Hepatocyte (in vitro differentiated cells): ENCODE results near the gene PCDH10.

Source experiments
- EZH2 ChIP-seq: fragments of 200-600 bp; sonication (generic); IDR thresholded peaks from 2 replicates; pipeline ENCODE4 v1.6.1; 2016; ENCODE audit warnings: antibody characterized with exemption, mild to moderate bottlenecking, borderline replicate concordance
- TF ChIP-seq, protein P1 (sequence below): fragments of 200-600 bp; sonication (generic); IDR thresholded peaks from 2 replicates; pipeline ENCODE4 v1.5.1; 2016; ENCODE audit warnings: antibody characterized with exemption, mild to moderate bottlenecking; ENCODE audit not compliant: poor library complexity

DNA sequence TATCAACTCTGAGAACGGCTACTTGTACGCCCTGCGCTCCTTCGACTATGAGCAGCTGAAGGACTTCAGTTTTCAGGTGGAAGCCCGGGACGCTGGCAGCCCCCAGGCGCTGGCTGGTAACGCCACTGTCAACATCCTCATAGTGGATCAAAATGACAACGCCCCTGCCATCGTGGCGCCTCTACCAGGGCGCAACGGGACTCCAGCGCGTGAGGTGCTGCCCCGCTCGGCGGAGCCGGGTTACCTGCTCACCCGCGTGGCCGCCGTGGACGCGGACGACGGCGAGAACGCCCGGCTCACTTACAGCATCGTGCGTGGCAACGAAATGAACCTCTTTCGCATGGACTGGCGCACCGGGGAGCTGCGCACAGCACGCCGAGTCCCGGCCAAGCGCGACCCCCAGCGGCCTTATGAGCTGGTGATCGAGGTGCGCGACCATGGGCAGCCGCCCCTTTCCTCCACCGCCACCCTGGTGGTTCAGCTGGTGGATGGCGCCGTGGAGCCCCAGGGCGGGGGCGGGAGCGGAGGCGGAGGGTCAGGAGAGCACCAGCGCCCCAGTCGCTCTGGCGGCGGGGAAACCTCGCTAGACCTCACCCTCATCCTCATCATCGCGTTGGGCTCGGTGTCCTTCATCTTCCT lies 2.7 kb downstream of the PCDH10 start:
- TF ChIP-seq, protein P1, sequence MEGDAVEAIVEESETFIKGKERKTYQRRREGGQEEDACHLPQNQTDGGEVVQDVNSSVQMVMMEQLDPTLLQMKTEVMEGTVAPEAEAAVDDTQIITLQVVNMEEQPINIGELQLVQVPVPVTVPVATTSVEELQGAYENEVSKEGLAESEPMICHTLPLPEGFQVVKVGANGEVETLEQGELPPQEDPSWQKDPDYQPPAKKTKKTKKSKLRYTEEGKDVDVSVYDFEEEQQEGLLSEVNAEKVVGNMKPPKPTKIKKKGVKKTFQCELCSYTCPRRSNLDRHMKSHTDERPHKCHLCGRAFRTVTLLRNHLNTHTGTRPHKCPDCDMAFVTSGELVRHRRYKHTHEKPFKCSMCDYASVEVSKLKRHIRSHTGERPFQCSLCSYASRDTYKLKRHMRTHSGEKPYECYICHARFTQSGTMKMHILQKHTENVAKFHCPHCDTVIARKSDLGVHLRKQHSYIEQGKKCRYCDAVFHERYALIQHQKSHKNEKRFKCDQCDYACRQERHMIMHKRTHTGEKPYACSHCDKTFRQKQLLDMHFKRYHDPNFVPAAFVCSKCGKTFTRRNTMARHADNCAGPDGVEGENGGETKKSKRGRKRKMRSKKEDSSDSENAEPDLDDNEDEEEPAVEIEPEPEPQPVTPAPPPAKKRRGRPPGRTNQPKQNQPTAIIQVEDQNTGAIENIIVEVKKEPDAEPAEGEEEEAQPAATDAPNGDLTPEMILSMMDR = peak; percentile 42
- TF ChIP-seq EZH2 = no peak
